ELF-1 (cell line): ENCODE measurements around the gene KIF5C.
A peak's percentile ranks its signal among the peaks of the same experiment; 100 is the strongest.

Experiments used
- DNase-seq: peaks from one replicate; pipeline ENCODE4 v3.0.0-alpha.2; 2016; ENCODE audit warnings: low read depth, low spot score

KIF5C gene

GRCh38 chr2:148887350-148888002 lies 12.4 kb downstream of the KIF5C start:
- no peak for DNase-seq

GRCh38 chr2:148888003-148888501 lies 13.0 kb downstream of the KIF5C start:
- DNase-seq: peak; percentile 46

- no peak for DNase-seq
Observed at GRCh38 chr2:148888986-148889385, 14.0 kb downstream of the KIF5C start.

GRCh38 chr2:148893906-148894305 lies 18.9 kb downstream of the KIF5C start:
- no peak for DNase-seq

GRCh38 chr2:148896136-148896535 lies 21.1 kb downstream of the KIF5C start:
- no peak for DNase-seq

- no peak for DNase-seq
Observed at GRCh38 chr2:148899638-148900318, 24.8 kb downstream of the KIF5C start.

- no peak for DNase-seq
Observed at GRCh38 chr2:148900350-148900837, 25.4 kb downstream of the KIF5C start.

GRCh38 chr2:148901142-148901541 lies 26.1 kb downstream of the KIF5C start:
- DNase-seq: no peak

- no peak for DNase-seq
Observed at GRCh38 chr2:148902798-148903197, 27.8 kb downstream of the KIF5C start.

GRCh38 chr2:148903294-148903693 lies 28.3 kb downstream of the KIF5C start:
- DNase-seq: no peak

- DNase-seq: no peak
Observed at GRCh38 chr2:148903979-148904378, 29.0 kb downstream of the KIF5C start.

- no peak for DNase-seq
Observed at GRCh38 chr2:148906124-148906523, 31.1 kb downstream of the KIF5C start.

- DNase-seq: no peak
Observed at GRCh38 chr2:148907085-148907785, 32.2 kb downstream of the KIF5C start.

- peak; percentile 31 for DNase-seq
Observed at GRCh38 chr2:148909114-148909513, 34.1 kb downstream of the KIF5C start.

- DNase-seq: no peak
Observed at GRCh38 chr2:148913061-148913460, 38.0 kb downstream of the KIF5C start.

GRCh38 chr2:148913492-148913891 lies 38.5 kb downstream of the KIF5C start:
- no peak for DNase-seq

GRCh38 chr2:148914463-148914862 lies 39.4 kb downstream of the KIF5C start:
- DNase-seq: no peak

GRCh38 chr2:148917431-148917830 lies 42.4 kb downstream of the KIF5C start:
- DNase-seq: no peak

GRCh38 chr2:148918554-148918953 lies 43.5 kb downstream of the KIF5C start:
- DNase-seq: no peak

GRCh38 chr2:148920559-148920958 lies 45.5 kb downstream of the KIF5C start:
- no peak for DNase-seq

- DNase-seq: no peak
Observed at GRCh38 chr2:148922062-148922461, 47.0 kb downstream of the KIF5C start.

- DNase-seq: no peak
Observed at GRCh38 chr2:148922776-148923475, 47.9 kb downstream of the KIF5C start.
